ENCODE data around the gene SUSD2.

SUSD2 gene

GRCh38 chr22:24145446-24146193 is 35.7 kb upstream of the SUSD2 start:
- Histone ChIP-seq H2AFZ (ENCODE audit: low read depth, low read length) (no peak overlapping the region), H3K36me3 (ENCODE audit: insufficient read depth, low read length) (peaks cover 17% of the 10 kb centered on the region), H3K27me3 (ENCODE audit: insufficient read depth, low read length) (no peaks in the 10 kb centered on the region), H3K4me3 (ENCODE audit: low read length) (no peak overlapping the region), H3K4me1 (ENCODE audit: insufficient read depth, low read length) (peaks cover 22% of the 10 kb centered on the region), H3K9me3 (ENCODE audit: low read length) (no peaks in the 10 kb centered on the region)

DNA sequence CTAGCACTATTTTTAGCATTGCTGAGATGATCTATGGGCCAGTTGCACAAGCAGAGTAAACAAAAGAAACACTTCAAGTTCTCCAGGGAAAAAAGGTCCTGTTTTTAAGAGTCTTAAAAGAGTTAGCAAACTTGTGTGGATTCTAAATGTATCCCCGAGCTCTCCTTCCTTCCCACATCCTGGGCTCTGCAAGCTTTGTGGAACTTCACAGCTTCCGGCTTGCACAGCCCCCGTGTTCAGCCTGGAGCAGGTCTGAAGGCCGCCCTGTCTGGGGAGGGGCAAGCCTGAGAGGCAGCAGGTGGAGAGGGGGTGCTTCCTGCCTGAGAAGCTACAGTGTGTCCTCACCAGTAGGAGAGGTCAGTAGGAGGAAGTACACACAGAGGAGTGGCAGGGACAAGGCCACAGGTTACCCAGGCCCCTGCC is 35.1 kb upstream of the SUSD2 start:
- peaks cover 20% of the 10 kb centered on the region for H3K36me3 ChIP-seq (ENCODE audit: insufficient read depth, low read length)
- H3K4me3 ChIP-seq (ENCODE audit: low read length), result no peak overlapping the region
- H2AFZ ChIP-seq (ENCODE audit: low read depth, low read length), result no peak overlapping the region
- no peaks in the 10 kb centered on the region for H3K27me3 ChIP-seq (ENCODE audit: insufficient read depth, low read length)
- no peaks in the 10 kb centered on the region for H3K9me3 ChIP-seq (ENCODE audit: low read length)
- H3K4me1 ChIP-seq (ENCODE audit: insufficient read depth, low read length), result peaks cover 22% of the 10 kb centered on the region

DNA sequence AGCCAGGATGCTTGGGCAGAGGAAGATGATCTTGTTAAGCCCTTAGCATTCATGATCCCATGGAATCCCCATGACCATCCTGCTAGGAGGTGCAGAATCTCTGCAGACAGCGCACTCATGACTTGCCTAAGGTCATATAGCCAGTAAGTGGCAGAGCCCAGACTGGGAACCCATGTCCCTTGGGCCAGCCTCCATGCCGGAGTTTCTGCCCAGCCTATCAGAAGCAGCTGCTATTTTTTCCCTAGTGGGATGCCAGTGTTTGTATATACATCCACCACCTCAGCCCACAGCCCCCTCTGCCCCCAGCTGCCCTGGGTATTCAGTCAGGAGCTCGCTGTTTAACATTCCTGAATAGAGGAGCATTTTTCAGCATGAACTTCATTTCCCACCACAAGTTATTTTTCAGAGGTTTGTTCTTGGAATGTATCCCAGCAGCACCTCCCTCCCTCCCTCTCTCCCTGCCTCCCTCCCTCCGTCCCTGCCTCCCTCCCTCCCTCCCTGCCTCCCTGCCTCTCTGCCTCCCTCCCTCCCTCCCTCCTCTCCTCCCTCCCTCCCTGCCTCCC is 34.4 kb upstream of the SUSD2 start:
- Histone ChIP-seq H3K4me3 (ENCODE audit: low read length) (no peak overlapping the region), H2AFZ (ENCODE audit: low read depth, low read length) (no peak overlapping the region), H3K9me3 (ENCODE audit: low read length) (no peaks in the 10 kb centered on the region)

GRCh38 chr22:24147666-24148065 is 33.6 kb upstream of the SUSD2 start:
- peaks cover 22% of the 10 kb centered on the region for H3K4me1 ChIP-seq (ENCODE audit: insufficient read depth, low read length)
- H3K36me3 ChIP-seq (ENCODE audit: insufficient read depth, low read length), result peaks cover 18% of the 10 kb centered on the region
- no peak overlapping the region for H2AFZ ChIP-seq (ENCODE audit: low read depth, low read length)
- no peaks in the 10 kb centered on the region for H3K27me3 ChIP-seq (ENCODE audit: insufficient read depth, low read length)
- H3K9me3 ChIP-seq (ENCODE audit: low read length), result no peaks in the 10 kb centered on the region
- no peak overlapping the region for H3K4me3 ChIP-seq (ENCODE audit: low read length)

More for the DNA sequence above, 34.4 kb upstream of the SUSD2 start:
- H3K36me3 ChIP-seq (ENCODE audit: insufficient read depth, low read length), result peaks cover 20% of the 10 kb centered on the region
- H3K4me1 ChIP-seq (ENCODE audit: insufficient read depth, low read length), result peaks cover 22% of the 10 kb centered on the region
- no peaks in the 10 kb centered on the region for H3K27me3 ChIP-seq (ENCODE audit: insufficient read depth, low read length)

GRCh38 chr22:24148266-24149197 is 32.8 kb upstream of the SUSD2 start:
- H3K9me3 ChIP-seq (ENCODE audit: low read length), result no peaks in the 10 kb centered on the region
- H3K4me1 ChIP-seq (ENCODE audit: insufficient read depth, low read length), result peaks cover 22% of the 10 kb centered on the region
- H3K4me3 ChIP-seq (ENCODE audit: low read length), result no peak overlapping the region
- H2AFZ ChIP-seq (ENCODE audit: low read depth, low read length), result no peak overlapping the region
- H3K36me3 ChIP-seq (ENCODE audit: insufficient read depth, low read length), result peaks cover 16% of the 10 kb centered on the region
- no peaks in the 10 kb centered on the region for H3K27me3 ChIP-seq (ENCODE audit: insufficient read depth, low read length)

GRCh38 chr22:24149198-24149590 is 32.1 kb upstream of the SUSD2 start:
- no peaks in the 10 kb centered on the region for H3K27me3 ChIP-seq (ENCODE audit: insufficient read depth, low read length)
- H3K4me3 ChIP-seq (ENCODE audit: low read length), result no peak overlapping the region
- peaks cover 22% of the 10 kb centered on the region for H3K4me1 ChIP-seq (ENCODE audit: insufficient read depth, low read length)
- H3K36me3 ChIP-seq (ENCODE audit: insufficient read depth, low read length), result peaks cover 12% of the 10 kb centered on the region
- no peaks in the 10 kb centered on the region for H3K9me3 ChIP-seq (ENCODE audit: low read length)
- no peak overlapping the region for H2AFZ ChIP-seq (ENCODE audit: low read depth, low read length)

DNA sequence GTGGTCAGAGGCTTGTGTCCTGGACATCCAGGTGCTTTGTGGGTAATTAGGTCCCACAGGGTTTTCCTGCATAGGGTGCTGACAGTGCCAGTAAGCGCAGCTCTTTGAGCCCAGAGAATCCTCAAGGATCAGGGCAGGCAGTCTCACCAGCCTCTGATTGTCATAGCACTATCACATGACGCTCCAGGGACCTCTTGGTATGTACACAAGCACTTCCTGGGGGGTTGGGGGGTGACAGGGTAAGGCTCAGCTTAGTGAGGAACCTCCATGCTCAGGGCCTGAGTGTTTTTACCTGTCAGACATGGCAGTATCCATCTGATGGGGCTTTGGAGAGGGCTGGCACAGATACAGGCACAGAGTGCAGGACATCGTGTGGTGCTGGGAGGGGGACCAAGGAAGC is 27.9 kb upstream of the SUSD2 start:
- Histone ChIP-seq H3K27me3 (ENCODE audit: insufficient read depth, low read length) (no peaks in the 10 kb centered on the region), H3K9me3 (ENCODE audit: low read length) (no peaks in the 10 kb centered on the region), H2AFZ (ENCODE audit: low read depth, low read length) (no peak overlapping the region), H3K4me3 (ENCODE audit: low read length) (no peak overlapping the region), H3K36me3 (ENCODE audit: insufficient read depth, low read length) (peaks cover 7% of the 10 kb centered on the region), H3K4me1 (ENCODE audit: insufficient read depth, low read length) (peaks cover 10% of the 10 kb centered on the region)

GRCh38 chr22:24153959-24154358 is 27.3 kb upstream of the SUSD2 start:
- no peaks in the 10 kb centered on the region for H3K9me3 ChIP-seq (ENCODE audit: low read length)
- no peak overlapping the region for H2AFZ ChIP-seq (ENCODE audit: low read depth, low read length)
- peaks cover 10% of the 10 kb centered on the region for H3K4me1 ChIP-seq (ENCODE audit: insufficient read depth, low read length)
- H3K4me3 ChIP-seq (ENCODE audit: low read length), result no peak overlapping the region
- no peaks in the 10 kb centered on the region for H3K27me3 ChIP-seq (ENCODE audit: insufficient read depth, low read length)
- H3K36me3 ChIP-seq (ENCODE audit: insufficient read depth, low read length), result peaks cover 7% of the 10 kb centered on the region

GRCh38 chr22:24154826-24155225 is 26.5 kb upstream of the SUSD2 start:
- H3K4me3 ChIP-seq (ENCODE audit: low read length), result no peak overlapping the region
- H3K9me3 ChIP-seq (ENCODE audit: low read length), result no peaks in the 10 kb centered on the region
- H3K36me3 ChIP-seq (ENCODE audit: insufficient read depth, low read length), result peaks cover 3% of the 10 kb centered on the region
- no peak overlapping the region for H2AFZ ChIP-seq (ENCODE audit: low read depth, low read length)
- no peaks in the 10 kb centered on the region for H3K27me3 ChIP-seq (ENCODE audit: insufficient read depth, low read length)
- peaks cover 10% of the 10 kb centered on the region for H3K4me1 ChIP-seq (ENCODE audit: insufficient read depth, low read length)

DNA sequence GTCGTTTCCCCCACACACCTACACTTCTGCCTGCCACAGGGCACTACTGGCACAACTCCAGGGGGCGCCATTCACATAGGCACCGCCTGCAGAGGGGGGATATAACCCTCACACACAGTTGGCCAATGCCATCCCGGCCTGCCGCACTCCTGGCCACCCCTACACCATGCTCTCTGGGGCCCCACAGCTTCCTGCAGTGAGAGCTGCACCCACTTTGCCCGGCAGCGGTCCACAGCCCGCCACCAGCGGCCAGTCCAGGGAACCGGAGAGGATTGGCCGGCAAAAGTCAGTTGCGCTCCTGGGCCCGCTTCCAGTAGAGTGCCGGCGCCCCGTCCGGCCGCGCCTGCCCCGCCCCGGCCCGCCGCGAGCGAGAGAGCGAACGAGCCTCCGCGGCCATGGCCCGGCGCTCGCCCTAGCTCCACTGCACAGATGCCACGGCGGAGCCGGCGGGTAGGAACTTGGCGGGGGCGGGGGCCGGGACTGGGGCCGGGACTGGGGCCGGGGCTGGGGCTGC is 25.6 kb upstream of the SUSD2 start:
- no peaks in the 10 kb centered on the region for H3K9me3 ChIP-seq (ENCODE audit: low read length)
- H3K4me1 ChIP-seq (ENCODE audit: insufficient read depth, low read length), result peaks cover 10% of the 10 kb centered on the region
- H3K36me3 ChIP-seq (ENCODE audit: insufficient read depth, low read length), result peaks cover 3% of the 10 kb centered on the region
- H3K27me3 ChIP-seq (ENCODE audit: insufficient read depth, low read length), result no peaks in the 10 kb centered on the region
- H2AFZ ChIP-seq (ENCODE audit: low read depth, low read length), result no peak overlapping the region
- H3K4me3 ChIP-seq (ENCODE audit: low read length), result no peak overlapping the region

DNA sequence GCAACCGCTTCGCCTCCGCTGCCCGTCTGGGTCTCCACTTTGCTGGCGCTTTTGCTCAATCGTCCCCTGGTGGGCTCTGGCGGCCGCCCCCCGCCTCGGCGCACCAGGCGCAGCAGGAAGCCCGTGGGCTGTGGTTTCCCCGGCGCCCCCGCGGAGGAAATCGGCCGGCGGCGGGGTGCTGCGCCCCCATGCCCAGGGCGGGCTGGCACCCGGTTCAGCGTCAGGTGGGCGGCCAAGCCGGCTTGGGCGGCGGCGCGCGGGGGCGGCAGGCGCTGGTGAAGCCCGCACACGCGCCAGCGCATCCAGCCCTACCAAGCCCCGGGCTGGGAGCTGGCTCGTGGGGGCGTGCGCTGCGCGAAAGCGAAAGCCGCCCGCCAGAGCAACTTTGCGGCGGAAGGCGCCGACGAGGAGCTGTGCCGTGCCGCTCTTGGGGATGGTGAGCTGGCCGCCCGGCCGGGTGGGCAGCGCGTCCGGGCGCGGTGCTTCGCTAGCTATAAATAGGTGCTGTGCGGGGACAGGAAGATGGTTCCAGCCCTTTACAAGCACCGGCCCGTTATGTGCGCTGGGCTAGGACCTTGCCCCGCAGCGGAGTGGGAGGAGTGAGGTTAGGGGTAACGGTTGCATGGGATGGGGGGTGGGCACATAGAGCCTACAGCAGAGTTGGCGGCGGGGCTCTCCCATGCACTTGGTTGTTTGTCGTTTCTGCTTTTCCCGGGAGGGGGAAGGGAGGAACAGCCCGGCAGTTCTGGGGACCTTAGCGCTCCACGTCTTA is 25.0 kb upstream of the SUSD2 start:
- H3K36me3 ChIP-seq (ENCODE audit: insufficient read depth, low read length), result no peaks in the 10 kb centered on the region
- no peaks in the 10 kb centered on the region for H3K27me3 ChIP-seq (ENCODE audit: insufficient read depth, low read length)
- peaks cover 12% of the 10 kb centered on the region for H3K4me1 ChIP-seq (ENCODE audit: insufficient read depth, low read length)
- no peaks in the 10 kb centered on the region for H3K9me3 ChIP-seq (ENCODE audit: low read length)
- H2AFZ ChIP-seq (ENCODE audit: low read depth, low read length), result no peak overlapping the region
- H3K4me3 ChIP-seq (ENCODE audit: low read length), result peak overlapping the region; percentile 25

DNA sequence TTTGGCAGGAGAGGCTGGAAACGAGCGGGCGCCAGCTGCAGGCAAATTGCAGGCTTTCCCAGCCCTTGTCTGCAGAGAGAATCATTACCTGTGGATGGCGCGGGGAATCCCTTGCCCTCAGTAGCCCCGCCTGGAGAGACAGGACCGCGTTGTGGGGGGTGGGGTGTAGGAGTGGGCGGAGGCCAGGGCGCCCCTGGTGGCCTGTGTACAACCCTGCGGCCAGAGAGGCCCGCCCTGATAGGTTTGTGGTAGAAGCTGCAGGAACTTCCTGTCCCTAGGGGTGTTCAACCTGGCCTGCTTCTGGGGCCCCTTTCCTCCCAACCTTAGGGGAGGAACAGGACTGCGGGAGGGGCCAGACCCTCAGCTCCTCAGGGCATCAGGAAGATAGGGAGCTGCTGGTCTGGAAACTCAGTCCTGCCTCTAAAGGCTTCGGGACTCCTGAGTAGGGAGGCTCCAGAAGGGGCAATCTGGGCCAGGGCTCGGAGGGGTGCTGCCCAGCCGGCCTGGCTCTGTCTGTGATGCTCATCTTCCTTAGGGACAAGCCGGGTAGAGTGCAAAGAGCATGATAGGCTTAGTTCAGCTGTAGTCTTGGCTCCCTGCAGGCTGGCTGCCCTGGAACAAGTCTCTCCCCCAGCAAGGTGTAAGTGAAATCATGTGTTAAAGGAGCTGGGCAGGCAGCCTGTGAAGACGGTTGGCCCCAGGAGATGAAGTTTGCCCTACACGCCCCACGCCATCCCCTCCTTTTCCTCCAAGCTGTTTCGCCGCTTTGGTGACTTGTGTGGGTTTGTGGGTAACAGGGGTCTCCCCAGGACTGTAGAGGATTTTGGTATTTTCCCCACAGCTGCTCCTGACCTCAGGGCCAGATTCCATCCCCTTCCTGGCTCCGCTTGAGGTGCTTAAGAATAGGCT is 24.1 kb upstream of the SUSD2 start:
- Histone ChIP-seq H3K27me3 (ENCODE audit: insufficient read depth, low read length) (no peaks in the 10 kb centered on the region), H3K4me3 (ENCODE audit: low read length) (peak overlapping the region; percentile 25), H3K9me3 (ENCODE audit: low read length) (no peaks in the 10 kb centered on the region), H2AFZ (ENCODE audit: low read depth, low read length) (no peak overlapping the region), H3K4me1 (ENCODE audit: insufficient read depth, low read length) (peaks cover 20% of the 10 kb centered on the region), H3K36me3 (ENCODE audit: insufficient read depth, low read length) (no peaks in the 10 kb centered on the region)
